B cell (primary cell): Measurements from ENCODE around the gene CD4.

Experiments
- CTCF ChIP-seq: fragments of 200-600 bp; IDR thresholded peaks from one replicate; pipeline ENCODE4 v1.8.0; 2022; ENCODE audit warnings: antibody characterized with exemption, mild to moderate bottlenecking
- EZH2 ChIP-seq: IDR thresholded peaks from 2 replicates; pipeline ENCODE4 v1.6.1; 2012; ENCODE audit warnings: borderline replicate concordance, low read depth, mild to moderate bottlenecking, moderate library complexity, low read length; ENCODE audit not compliant: insufficient read depth, poor library complexity, severe bottlenecking

GRCh38 chr12:6847676-6848075, 58.3 kb downstream of the CD4 start:
- TF ChIP-seq EZH2 (no peak), CTCF (no peak)
